Caco-2 (cell line): Measurements from ENCODE around the gene USF2. TPM values are rescaled to one million over a fixed set of nuclear protein-coding genes. Genes with fewer than 3 reads are reported as not detected.

Experiments used
- BruUV-seq: library from RNA; stranded (reverse); fragments of 400-500 nt; replicated peaks from 2 replicates; lab custom pipeline; 2021; lab: Mats Ljungman, UMichigan
- CTCF ChIA-PET: fragments of 300-600 bp; sonication (Branson Sonifier 250); formaldehyde crosslinking; loops from one replicate; lab custom pipeline; 2022; ENCODE audit warnings: antibody characterized with exemption; lab: Charles Lee
- POLR2A ChIA-PET: fragments of 300-600 bp; sonication (Branson Sonifier 250); formaldehyde crosslinking; loops from one replicate; lab custom pipeline; 2022; ENCODE audit warnings: antibody characterized with exemption; lab: Charles Lee
- DNase-seq, 2 experiments: peaks; one replicate each; pipeline versions ENCODE4 v3.0.0 to v3.0.0-alpha.2; 2020 to 2022
- H3K27me3 ChIP-seq: replicated peaks from 2 replicates; pipeline ENCODE4 v1.6.0; 2011; ENCODE audit warnings: low read length; ENCODE audit not compliant: control insufficient read depth, insufficient read depth
- H3K36me3 ChIP-seq: 2 replicates; pipeline ENCODE4 v1.5.1; 2011; ENCODE audit warnings: low read length; ENCODE audit not compliant: control insufficient read depth, insufficient read depth
- H3K4me1 ChIP-seq: fragments of 250-450 bp; sonication (Bioruptor Pico); 2 replicates; pipeline ENCODE4 v1.5.1; 2020; ENCODE audit warnings: mild to moderate bottlenecking
- H3K4me3 ChIP-seq: 2 replicates; pipeline ENCODE4 v1.5.1; 2011; ENCODE audit warnings: low read depth, mild to moderate bottlenecking, control low read depth, low read length
- H3K9me3 ChIP-seq: fragments of 250-450 bp; sonication (Bioruptor Pico); 2 replicates; pipeline ENCODE4 v1.5.1; 2020; ENCODE audit warnings: mild to moderate bottlenecking, moderate library complexity
- H3K27ac Mint-ChIP-seq: one replicate; pipeline ENCODE4 v1.8.0; 2022; ENCODE audit warnings: mixed read lengths; ENCODE audit not compliant: unreplicated experiment
- H3K27me3 Mint-ChIP-seq: one replicate; pipeline ENCODE4 v1.8.0; 2022; ENCODE audit warnings: mixed read lengths; ENCODE audit not compliant: insufficient read depth, unreplicated experiment
- H3K36me3 Mint-ChIP-seq: one replicate; pipeline ENCODE4 v1.8.0; 2022; ENCODE audit warnings: mild to moderate bottlenecking, mixed read lengths; ENCODE audit not compliant: insufficient read depth, unreplicated experiment
- H3K4me1 Mint-ChIP-seq: one replicate; pipeline ENCODE4 v1.8.0; 2022; ENCODE audit warnings: low read depth, mixed read lengths; ENCODE audit not compliant: unreplicated experiment
- H3K4me3 Mint-ChIP-seq: one replicate; pipeline ENCODE4 v1.8.0; 2022; ENCODE audit warnings: mild to moderate bottlenecking, moderate library complexity, mixed read lengths; ENCODE audit not compliant: unreplicated experiment
- H3K9me3 Mint-ChIP-seq: one replicate; pipeline ENCODE4 v1.8.0; 2022; ENCODE audit warnings: mixed read lengths; ENCODE audit not compliant: unreplicated experiment
- intact Hi-C: fragments of 100-400 bp; cut with micrococcal nuclease; formaldehyde crosslinking; loops from one replicate; pipeline ENCODE4 v1.10.0; 2022; ENCODE audit not compliant: unreplicated experiment
- total RNA-seq: library from RNA; stranded (reverse); gene quantifications from 2 replicates; pipeline ENCODE4 v1.2.3, GENCODE V29; 2022
- TF ChIP-seq, protein P1 (sequence below), 2 experiments: fragments of 200-600 bp in 1 of 2; IDR thresholded peaks; 1 replicate in 1 of 2; 2 replicates in 1 of 2; pipeline versions ENCODE4 v1.5.1 to v1.8.0; 2011 to 2022; ENCODE audit warnings: antibody characterized with exemption in 1 of 2, control low read depth in 1 of 2, inconsistent platforms in 1 of 2, low read depth in 1 of 2, low read length in 1 of 2, mild to moderate bottlenecking in 1 of 2, moderate library complexity in 1 of 2; ENCODE audit not compliant: insufficient read depth in 1 of 2, severe bottlenecking in 1 of 2, unreplicated experiment in 1 of 2

USF2 gene
- total RNA-seq, 1 experiment from 2014 or later: 105 TPM

GRCh38 chr19:35293808-35294207, 25.0 kb downstream of the USF2 start:
- Mint-ChIP-seq H3K9me3 (no peaks in the 10 kb centered on the region), H3K4me3 (no peak overlapping the region), H3K36me3 (no peaks in the 10 kb centered on the region), H3K4me1 (no peaks in the 10 kb centered on the region), H3K27me3 (peaks cover 7% of the 10 kb centered on the region), H3K27ac (no peak overlapping the region)
- intact Hi-C loops: no loop called here
- CTCF ChIA-PET: no interaction called here
- H3K9me3 ChIP-seq: no peaks in the 10 kb centered on the region
- DNase-seq: no peak
- peaks cover 4% of the 10 kb centered on the region; the same call in 1 of the 2 replicates for H3K4me1 ChIP-seq
- no peaks in the 10 kb centered on the region for H3K36me3 ChIP-seq
- POLR2A ChIA-PET: no interaction called here
- BruUV-seq: no TSS peak
- TF ChIP-seq, protein P1, sequence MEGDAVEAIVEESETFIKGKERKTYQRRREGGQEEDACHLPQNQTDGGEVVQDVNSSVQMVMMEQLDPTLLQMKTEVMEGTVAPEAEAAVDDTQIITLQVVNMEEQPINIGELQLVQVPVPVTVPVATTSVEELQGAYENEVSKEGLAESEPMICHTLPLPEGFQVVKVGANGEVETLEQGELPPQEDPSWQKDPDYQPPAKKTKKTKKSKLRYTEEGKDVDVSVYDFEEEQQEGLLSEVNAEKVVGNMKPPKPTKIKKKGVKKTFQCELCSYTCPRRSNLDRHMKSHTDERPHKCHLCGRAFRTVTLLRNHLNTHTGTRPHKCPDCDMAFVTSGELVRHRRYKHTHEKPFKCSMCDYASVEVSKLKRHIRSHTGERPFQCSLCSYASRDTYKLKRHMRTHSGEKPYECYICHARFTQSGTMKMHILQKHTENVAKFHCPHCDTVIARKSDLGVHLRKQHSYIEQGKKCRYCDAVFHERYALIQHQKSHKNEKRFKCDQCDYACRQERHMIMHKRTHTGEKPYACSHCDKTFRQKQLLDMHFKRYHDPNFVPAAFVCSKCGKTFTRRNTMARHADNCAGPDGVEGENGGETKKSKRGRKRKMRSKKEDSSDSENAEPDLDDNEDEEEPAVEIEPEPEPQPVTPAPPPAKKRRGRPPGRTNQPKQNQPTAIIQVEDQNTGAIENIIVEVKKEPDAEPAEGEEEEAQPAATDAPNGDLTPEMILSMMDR (IDR thresholded peaks at IDR 0.05; ENCODE audit: insufficient read depth in 1 of 2, low read depth in 1 of 2, low read length in 1 of 2, severe bottlenecking in 1 of 2, unreplicated experiment in 1 of 2): no peak
- no peak overlapping the region for H3K4me3 ChIP-seq
- no peaks in the 10 kb centered on the region; the same call in 1 of the 2 replicates for H3K27me3 ChIP-seq

DNA sequence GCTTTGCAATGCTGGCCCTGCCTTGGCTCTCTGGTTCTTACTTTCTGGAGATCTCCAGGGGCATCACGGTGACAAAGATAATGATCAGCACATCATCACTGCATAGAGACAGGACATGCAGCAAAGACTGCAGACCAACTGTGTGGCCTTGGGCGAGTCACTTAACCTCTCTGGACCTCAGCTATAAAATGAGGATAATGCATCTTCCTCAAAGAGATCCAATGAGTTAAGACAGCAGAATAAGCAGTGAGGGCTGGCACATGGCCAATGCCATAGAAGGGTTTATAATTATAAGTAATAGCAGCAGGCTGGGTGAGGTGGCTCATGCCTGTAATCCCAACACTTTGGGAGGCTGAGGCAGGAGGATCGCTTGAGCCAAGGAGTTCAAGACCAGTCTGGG, 25.6 kb downstream of the USF2 start:
- no peaks in the 10 kb centered on the region for H3K27me3 ChIP-seq
- ChIA-PET CTCF (no interaction called here), POLR2A (no interaction called here)
- H3K4me1 Mint-ChIP-seq: no peaks in the 10 kb centered on the region
- no peak overlapping the region for H3K4me3 ChIP-seq
- H3K27ac Mint-ChIP-seq: no peak overlapping the region
- DNase-seq: no peak
- H3K36me3 ChIP-seq: no peaks in the 10 kb centered on the region
- intact Hi-C loops: no loop called here
- H3K9me3 ChIP-seq: no peaks in the 10 kb centered on the region
- no peak overlapping the region for H3K4me3 Mint-ChIP-seq
- no peaks in the 10 kb centered on the region for H3K36me3 Mint-ChIP-seq
- peaks cover 4% of the 10 kb centered on the region; the same call in 1 of the 2 replicates for H3K4me1 ChIP-seq
- H3K9me3 Mint-ChIP-seq: no peaks in the 10 kb centered on the region
- H3K27me3 Mint-ChIP-seq: peaks cover 7% of the 10 kb centered on the region
- BruUV-seq: no TSS peak
- TF ChIP-seq, protein P1 (IDR thresholded peaks at IDR 0.05; ENCODE audit: insufficient read depth in 1 of 2, low read depth in 1 of 2, low read length in 1 of 2, severe bottlenecking in 1 of 2, unreplicated experiment in 1 of 2): no peak

DNA sequence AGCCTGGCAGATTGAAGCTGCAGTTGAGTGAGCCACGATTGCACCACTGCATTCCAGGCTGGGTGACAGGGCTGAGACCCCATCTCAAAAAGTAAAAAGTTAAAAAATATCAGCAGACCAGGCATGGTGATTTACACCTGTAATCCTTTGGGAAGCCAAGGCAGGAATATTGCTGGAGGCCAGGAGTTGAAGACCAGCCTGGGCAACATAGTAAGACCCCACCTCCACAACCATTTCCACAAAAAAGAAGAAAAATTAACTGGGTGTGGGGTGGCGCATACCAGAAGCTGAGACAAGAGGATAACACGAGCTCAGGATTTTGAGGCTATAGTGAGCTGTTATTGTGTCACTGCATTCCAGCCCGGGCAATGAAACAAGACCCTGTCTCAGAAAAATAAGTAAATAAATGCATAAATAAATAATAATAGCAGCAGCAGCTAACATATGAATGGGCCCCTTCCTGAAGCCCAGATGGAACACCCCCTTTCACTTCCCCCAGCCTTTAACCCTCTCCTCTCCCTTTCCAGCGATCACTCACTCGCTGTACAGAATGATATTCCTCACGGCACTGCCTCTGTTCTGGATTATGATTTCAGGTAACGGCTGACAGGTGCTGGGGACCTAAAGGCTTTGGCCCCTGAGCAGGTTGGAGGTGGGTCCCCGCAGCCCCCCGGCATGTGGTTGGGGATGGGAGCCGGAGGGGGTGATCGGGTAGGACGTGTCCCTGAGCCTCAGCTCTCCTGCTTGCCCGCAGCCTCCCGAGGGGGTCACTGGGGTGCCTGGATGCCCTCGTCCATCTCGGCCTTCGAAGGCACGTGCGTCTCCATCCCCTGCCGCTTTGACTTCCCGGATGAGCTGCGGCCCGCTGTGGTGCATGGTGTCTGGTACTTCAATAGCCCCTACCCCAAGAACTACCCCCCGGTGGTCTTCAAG, 26.4 kb downstream of the USF2 start:
- intact Hi-C loops: no loop called here
- no TSS peak for BruUV-seq
- no peaks in the 10 kb centered on the region for H3K4me1 Mint-ChIP-seq
- no peak overlapping the region for H3K4me3 Mint-ChIP-seq
- H3K36me3 Mint-ChIP-seq: no peaks in the 10 kb centered on the region
- Histone ChIP-seq H3K9me3 (no peaks in the 10 kb centered on the region), H3K4me3 (no peak overlapping the region), H3K27me3 (no peaks in the 10 kb centered on the region), H3K4me1 (peaks cover 4% of the 10 kb centered on the region; the same call in 1 of the 2 replicates), H3K36me3 (no peaks in the 10 kb centered on the region)
- TF ChIP-seq, protein P1 (IDR thresholded peaks at IDR 0.05; ENCODE audit: insufficient read depth in 1 of 2, low read depth in 1 of 2, low read length in 1 of 2, severe bottlenecking in 1 of 2, unreplicated experiment in 1 of 2): no peak
- ChIA-PET CTCF (interaction anchor here (0.6 kb wide), 1 partner anchor 1258 kb away, joined by 4 read pairs; no protein-coding TSS in a partner anchor), POLR2A (no interaction called here)
- DNase-seq: no peak
- no peaks in the 10 kb centered on the region for H3K9me3 Mint-ChIP-seq
- peaks cover 7% of the 10 kb centered on the region for H3K27me3 Mint-ChIP-seq
- no peak overlapping the region for H3K27ac Mint-ChIP-seq
